ENCODE data around the gene ZNF112.

- TF ChIP-seq CTCF (conservative IDR thresholded peaks at IDR 0.05) (no peak), ZFX (IDR thresholded peaks at IDR 0.05) (no peak)
Observed at GRCh38 chr19:44280916-44281315, 75.6 kb downstream of the ZNF112 start.

Measured in C4-2B (cell line).